ENCODE results near the gene RALGAPB. TPM values are rescaled to one million over a fixed set of nuclear protein-coding genes. Genes with fewer than 3 reads are reported as not detected.

The RALGAPB gene
- total and polyA plus RNA-seq, 2 of the 13 experiments (the other 11 are each of a cell fraction or from before 2014, with no cell fraction given), result 17.6 to 30.6 TPM

DNA sequence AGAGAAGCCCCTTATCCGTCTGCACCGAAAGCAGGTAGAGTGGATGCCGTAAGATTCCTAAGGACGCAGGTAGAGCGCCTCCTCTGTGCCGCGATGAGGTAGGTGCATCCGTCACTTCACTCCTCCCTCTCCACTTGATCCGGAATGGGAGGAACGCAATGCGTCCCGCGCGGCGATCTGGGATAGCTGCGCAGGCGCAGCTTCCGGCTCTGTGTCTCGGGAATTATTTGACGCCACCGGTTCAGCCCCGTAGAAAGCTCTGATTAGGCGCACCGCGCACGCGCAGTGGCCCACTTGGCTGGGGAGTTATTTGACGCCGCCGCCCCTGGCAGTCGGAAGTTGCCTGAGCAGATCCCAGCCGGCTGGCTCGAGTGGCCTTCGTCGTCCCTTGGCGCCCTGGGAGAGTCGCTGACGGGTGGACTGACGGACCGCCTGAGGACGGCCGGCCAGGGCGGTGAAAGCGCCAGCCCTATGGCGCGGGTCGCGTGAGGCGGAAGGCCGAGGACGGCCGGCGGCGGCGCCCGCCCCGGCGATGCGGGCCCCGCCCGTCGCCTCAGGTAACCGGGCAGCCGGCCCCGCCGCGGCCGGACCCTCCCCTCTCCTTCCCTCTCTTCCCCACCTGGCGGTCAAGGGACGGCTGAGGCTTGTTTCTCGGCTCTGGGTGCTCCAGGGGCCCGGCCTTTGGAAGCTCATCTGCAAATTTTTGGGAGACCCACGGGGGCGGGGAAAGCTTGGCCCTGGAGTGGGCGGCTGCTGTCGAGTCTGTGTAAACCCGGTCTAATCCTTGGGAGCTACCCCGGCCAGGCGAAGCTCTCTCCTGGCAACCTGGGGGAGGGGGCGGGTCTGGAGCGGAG, at the start of gene RALGAPB (continued):
- TF ChIP-seq CC2D1A (CRISPR knock-in tag; IDR thresholded peaks at IDR 0.05) (0 out of 2 replicates have a peak, but pooled peaks have one; percentile 9), ZNF629 (CRISPR knock-in tag; conservative IDR thresholded peaks at IDR 0.05) (peak; percentile 48; the same call in 1 of the 2 replicates), SNAPC2 (CRISPR knock-in tag; IDR thresholded peaks at IDR 0.05) (no peak), ZHX2 (IDR thresholded peaks at IDR 0.05; ENCODE audit: low read depth) (peak; percentile 93), ZHX2 (CRISPR knock-in tag; IDR thresholded peaks at IDR 0.05; ENCODE audit: borderline replicate concordance) (peak; percentile 73; the same call in 1 of the 2 replicates), JARID2 (CRISPR knock-in tag; IDR thresholded peaks at IDR 0.05; ENCODE audit: insufficient replicate concordance) (no peak), ZNF33A (CRISPR knock-in tag; IDR thresholded peaks at IDR 0.05; ENCODE audit: borderline replicate concordance) (no peak), ZNF772 (CRISPR knock-in tag; IDR thresholded peaks at IDR 0.05) (peak; percentile 97), SP4 (CRISPR knock-in tag; IDR thresholded peaks at IDR 0.05) (peak; percentile 70; the same call in 1 of the 2 replicates), ZEB1 (IDR thresholded peaks at IDR 0.05; ENCODE audit: insufficient replicate concordance, low read depth) (peak; percentile 95), PITX1 (CRISPR knock-in tag; IDR thresholded peaks at IDR 0.05) (peak; percentile 79), FOXO4 (CRISPR knock-in tag; conservative IDR thresholded peaks at IDR 0.05) (no peak), NCOA2 (CRISPR knock-in tag; IDR thresholded peaks at IDR 0.05) (peak; percentile 46; the same call in 1 of the 2 replicates)
- TF ChIP-seq, protein P1, sequence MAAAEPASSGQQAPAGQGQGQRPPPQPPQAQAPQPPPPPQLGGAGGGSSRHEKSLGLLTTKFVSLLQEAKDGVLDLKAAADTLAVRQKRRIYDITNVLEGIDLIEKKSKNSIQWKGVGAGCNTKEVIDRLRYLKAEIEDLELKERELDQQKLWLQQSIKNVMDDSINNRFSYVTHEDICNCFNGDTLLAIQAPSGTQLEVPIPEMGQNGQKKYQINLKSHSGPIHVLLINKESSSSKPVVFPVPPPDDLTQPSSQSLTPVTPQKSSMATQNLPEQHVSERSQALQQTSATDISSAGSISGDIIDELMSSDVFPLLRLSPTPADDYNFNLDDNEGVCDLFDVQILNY (CRISPR knock-in tag; conservative IDR thresholded peaks at IDR 0.05), result peak; percentile 69; the same call in 1 of the 2 replicates
- TF ChIP-seq, protein P2, sequence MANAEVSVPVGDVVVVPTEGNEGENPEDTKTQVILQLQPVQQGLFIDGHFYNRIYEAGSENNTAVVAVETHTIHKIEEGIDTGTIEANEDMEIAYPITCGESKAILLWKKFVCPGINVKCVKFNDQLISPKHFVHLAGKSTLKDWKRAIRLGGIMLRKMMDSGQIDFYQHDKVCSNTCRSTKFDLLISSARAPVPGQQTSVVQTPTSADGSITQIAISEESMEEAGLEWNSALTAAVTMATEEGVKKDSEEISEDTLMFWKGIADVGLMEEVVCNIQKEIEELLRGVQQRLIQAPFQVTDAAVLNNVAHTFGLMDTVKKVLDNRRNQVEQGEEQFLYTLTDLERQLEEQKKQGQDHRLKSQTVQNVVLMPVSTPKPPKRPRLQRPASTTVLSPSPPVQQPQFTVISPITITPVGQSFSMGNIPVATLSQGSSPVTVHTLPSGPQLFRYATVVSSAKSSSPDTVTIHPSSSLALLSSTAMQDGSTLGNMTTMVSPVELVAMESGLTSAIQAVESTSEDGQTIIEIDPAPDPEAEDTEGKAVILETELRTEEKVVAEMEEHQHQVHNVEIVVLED (CRISPR knock-in tag; IDR thresholded peaks at IDR 0.05; ENCODE audit: borderline replicate concordance), result peak; percentile 97
